HG02840 (cell line): Measurements from ENCODE around the gene ANKRD52.
"Not testable (repeated sequence)": the region's sequence is repeated elsewhere in the genome, so short reads cannot be mapped to it uniquely, and the experiment has no call there.

ENCODE experiments used
- ATAC-seq: cut with Tn5 transposase; IDR thresholded peaks from one replicate; pipeline ENCODE4 v1.9.1; 2021; ENCODE audit warnings: mild to moderate bottlenecking, moderate library complexity, moderate number of reproducible peaks; ENCODE audit not compliant: unreplicated experiment, low FRiP score

The ANKRD52 gene

DNA sequence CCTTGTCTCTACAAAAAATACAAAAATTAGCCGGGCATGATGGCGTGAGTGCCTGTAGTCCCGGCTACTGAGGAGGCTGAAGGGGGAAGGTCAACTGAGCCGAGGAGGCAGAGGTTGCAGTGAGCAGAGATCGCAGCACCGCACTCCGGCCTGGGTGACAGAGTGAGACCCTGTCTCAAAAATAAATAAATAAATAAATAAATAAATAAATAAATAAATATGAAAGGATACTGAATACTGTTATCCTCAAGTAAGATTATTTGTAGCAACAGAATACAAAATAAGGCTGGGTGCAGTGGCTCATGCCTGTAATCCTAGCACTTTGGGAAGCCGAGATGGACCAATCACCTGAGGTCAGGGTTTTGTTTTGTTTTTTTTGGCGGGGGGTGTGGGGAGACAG lies 38.3 kb downstream of the ANKRD52 start:
- ATAC-seq, result no peak

DNA sequence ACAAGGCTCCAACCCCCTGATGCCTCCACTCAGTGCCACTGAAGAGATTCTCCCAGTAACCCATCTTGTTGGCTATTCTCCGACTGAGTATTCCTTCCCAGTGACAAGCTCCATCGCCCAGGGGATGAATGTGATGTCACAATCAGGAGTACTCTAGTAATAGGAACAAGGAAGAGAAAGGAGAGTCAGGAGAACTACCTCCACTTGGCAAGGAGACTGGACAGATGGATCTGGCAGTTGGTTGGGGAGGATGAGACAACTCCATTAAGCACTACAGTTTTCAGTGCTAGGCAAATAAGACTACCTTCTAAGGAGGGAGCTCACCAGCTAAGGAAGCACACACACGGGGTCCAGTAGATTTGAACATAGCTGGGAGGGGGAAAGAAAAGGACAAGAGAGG lies 41.7 kb downstream of the ANKRD52 start:
- no peak for ATAC-seq

DNA sequence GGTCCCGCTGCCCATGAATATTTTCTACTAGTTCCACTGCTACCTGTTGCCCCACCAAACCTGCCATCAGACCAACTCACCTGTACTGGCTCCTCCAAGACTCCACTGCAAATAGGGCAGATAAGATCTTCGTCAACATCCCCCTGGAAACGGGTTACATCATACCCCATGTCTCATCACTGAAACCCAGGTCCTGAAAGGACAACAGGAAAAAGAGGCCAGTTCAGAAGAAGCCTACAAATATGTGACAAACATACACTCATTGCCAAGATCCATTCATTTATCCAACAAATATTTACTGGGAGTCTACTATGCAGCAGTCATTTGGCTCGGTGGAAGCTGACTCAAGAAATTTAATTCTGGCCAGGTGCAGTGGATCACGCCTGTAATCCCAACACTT lies 44.3 kb downstream of the ANKRD52 start:
- no peak for ATAC-seq

DNA sequence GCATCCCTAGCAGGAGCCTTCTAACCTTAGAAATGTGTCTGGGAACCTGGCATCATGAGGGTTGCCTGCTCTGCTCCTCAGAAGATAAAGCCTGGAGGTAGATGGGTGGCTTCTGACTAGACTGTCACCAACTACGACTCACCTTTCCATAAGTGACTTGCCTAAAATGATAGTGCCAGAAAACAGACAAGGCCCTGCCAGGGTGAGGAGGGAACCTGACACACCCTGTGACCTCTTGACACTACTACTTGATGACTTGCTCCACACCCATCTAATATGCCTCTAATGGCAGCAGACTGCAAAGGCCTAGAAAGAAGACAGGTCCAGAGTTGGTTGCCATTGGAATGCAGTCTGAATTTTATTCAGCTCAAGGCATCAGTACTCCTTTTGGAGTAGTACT lies 45.8 kb downstream of the ANKRD52 start:
- no peak for ATAC-seq

DNA sequence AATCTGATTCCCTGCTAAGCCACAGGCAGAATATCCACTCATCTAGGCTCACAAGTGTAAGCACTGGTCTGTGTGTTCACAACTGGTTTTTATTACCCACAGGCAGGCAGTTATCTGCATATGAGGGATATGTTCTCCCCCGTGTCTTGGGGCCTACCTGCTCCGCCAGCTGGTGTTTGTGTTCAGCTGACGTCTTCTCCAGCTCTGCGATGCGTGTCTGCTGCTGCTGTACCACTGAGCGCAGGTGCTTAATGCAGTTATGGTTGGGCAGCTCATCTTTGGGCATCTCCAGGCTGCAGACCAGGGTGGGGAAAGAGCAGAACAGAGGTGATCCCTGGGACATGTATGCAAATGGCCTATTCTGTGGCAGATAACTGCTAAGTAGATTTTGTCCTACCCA lies 50.2 kb downstream of the ANKRD52 start:
- no peak for ATAC-seq

DNA sequence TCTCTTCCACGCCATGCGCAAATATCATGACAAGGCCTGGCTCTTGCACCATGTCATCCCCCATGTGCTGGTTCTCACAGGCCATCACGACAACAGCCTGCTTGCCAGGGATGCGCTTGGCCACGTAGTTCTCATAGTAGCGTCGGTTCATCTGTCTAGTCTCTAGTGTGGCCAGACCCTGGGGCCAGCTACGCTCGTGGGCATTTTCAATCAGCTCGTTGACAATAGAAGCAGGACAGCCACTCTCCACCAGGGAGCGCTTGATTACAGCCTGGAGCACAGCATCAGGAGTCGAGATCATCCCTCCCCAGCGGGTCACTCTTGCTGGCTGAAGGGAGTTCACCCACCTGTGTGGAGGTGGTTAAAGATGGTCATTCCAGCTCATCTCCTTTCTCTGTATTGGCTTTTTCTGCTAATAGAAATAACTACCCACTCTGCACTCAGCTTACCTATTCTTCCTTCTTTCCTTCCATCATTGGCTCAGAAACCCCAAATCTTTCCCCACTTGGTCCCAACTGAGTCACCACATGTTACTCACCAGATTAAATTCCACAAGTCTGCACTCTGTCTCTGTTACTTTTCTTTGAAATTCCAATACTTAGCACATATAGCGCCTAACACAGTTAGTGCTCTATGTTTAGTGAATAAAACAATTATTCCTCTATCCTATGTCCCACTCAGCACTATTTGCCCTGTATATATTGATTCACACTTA lies 51.6 kb downstream of the ANKRD52 start:
- no peak for ATAC-seq

DNA sequence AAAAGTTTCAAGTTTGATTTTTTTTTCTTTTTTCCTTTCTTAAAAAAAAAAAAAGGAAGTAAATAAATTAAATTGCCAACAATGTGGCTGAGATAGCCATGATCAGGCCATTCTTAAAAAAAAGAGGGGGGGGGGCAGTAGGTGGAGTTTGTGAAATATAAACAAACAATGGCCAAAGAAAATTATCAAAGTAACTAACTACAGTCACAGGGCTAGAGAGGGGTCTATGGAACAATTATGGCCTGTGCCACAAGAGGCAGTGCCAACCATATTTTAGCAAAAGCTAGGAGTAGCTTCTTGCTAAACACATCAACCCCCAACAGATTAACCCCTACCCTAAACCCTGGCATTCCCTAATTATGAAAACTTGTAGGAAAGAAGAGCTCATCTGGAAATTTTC lies 52.7 kb downstream of the ANKRD52 start:
- no peak for ATAC-seq

DNA sequence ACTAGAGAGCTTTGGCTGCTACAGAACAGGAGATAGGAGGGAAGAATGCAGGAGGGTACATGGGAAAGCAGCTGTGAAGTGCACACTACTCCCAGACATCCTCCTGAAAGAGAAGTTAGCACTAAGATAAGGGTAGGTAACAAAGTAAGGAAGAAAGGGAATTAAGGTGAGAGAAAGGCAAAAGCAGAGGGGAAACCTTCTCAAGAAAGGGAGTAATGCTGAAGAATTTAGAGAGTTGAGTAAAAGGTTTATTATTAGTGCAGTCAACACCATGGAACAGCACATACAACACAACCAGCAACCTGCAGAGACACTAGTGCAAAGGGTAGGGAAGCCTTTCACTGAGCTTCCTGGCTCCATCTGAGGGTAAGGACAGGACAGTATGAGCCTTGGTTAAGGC lies 53.9 kb downstream of the ANKRD52 start:
- no peak for ATAC-seq

DNA sequence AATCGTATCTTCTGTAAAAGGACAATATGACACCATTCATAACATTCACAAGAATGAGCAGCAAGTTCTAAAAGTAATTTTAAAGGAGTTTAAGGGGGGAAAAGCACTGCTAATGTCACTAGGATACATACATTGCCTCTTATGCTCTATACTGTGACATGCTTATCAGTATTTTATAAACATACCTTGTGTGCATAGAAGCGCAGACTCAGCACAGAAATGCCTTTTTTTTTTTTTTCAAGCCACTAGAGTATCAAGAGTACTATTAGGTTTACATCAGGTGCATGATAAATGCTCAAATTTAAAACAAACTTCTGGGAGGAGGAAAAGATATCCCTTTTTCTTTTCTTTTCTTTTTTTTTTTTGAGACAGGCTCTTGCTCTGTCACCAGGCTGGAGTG lies 55.3 kb downstream of the ANKRD52 start:
- ATAC-seq, result no peak

DNA sequence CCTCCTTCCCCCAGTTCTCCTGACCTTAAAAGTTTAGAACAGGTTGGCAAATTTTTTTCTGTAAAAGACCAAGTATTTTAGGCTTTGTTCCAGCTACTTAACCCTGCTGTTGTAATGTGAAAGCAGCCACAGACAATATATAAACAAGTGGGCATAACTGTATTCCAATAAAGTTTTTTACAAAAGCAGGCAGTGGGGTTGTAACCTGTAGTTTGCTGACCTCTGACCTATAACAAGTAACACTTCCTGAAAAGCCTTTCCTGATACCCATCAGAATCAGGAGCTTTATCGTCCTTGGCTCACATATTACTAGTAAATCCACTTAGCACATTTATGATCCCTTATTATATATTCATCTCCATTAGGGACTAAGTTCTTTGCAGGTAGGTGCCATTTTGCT lies 55.8 kb downstream of the ANKRD52 start:
- no peak for ATAC-seq

DNA sequence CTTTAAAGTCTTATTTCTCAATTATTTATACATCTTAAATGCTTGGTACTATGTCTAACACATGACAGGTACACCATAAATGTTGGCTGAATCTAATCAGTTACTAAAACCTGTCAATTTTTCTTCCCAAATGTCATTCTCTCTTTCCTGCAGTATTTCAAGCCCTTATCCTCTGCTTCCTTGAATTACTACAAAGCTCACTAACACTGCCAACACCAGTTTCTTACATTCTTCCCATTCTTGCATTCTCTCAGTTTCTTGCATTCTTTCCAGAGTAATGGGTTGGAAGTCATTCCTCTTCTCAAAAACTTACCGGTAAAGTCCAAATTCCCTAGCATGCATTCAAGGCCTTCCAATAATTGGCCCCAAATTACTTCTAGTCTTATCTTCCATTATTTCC lies 59.3 kb downstream of the ANKRD52 start:
- no peak for ATAC-seq

DNA sequence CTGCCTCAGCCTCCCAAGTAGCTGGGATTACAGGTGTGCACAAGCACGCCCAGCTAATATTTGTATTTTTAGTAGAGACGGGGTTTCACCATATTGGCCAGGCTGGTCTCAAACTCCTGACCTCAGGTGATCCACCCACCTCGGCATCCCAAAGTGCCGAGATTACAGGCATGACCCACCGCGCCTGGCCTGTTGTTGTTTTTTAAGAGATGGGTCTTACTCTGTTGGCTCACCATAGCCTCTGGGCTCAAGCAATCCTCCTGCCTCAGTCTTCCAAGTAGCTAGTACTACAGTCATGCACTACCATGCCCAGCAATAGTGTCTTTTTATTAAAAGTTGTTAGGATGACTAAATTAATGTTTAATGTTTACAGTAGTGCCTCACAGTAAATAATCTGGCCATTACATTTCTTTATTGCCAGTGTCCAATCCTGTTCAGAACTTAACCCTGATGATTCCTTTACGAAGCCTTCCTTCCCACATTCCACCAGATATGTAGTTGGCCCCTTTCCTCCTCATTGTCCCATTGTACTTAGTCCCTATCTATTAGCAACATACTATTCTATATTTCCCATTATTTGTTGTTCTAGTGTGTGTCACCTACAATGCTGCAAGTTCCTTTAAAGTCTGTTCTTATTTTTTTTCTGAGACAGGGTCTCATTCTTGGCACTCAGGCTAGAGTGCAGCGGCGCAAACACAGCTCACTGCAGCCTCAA lies 60.1 kb downstream of the ANKRD52 start:
- ATAC-seq, result no peak

DNA sequence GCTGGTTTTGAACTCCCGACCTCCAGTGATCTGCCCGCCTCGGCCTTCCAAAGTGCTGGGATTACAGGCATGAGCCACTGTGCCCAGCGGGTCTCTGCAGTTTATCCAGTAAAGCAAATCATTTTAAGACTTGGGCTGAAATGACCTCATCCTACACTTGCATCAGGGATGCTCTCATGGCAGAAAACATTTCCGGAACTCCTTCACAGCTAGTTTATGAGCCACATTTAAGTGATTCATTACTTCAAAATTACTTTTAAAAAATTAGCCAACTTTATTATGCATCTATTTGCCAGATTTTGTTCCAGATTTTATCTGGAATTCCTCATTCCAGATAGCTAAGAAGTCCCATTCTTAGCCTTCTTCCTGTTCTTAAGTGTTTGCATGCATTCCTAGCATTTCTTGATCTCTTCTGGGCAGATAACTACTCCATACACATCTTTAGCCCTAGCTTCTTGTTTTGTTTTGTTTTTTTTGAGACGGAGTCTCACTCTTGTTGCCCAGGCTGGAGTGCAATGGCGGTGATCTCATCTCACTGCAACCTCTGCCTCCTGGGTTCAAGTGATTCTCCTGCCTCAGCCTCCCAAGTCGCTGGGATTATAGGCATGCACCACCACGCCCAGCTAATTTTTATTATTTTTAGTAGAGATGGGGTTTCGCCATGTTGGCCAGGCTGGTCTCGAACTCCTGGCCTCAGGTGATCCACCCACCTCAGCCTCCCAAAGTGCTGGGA lies 61.2 kb downstream of the ANKRD52 start:
- ATAC-seq, result not testable (repeated sequence)

DNA sequence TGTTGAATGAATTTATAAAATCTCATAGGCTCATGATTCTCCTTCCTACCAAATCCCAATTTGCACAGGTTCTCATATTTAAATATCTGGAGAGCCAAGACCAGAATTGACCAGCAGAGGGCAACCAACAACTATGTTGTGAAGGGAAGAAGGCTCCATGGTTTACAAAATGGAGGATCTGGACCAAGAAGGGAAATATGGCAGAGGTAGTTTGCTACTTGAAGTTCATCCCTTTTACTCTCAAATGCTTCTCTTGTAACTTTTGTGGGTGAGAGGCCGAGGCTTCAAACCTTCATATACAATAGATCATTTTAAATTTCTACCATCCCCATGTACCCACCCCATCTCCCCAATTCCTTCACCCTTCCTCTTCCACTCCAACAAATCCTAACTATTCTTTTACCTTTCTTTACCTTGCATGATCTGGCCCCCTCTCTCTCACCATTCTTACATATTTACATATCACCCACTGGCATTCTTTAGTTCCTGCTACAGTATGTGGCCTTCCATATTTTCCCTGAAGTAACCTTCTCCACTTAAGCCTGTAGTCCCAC lies 65.1 kb downstream of the ANKRD52 start:
- no peak for ATAC-seq

DNA sequence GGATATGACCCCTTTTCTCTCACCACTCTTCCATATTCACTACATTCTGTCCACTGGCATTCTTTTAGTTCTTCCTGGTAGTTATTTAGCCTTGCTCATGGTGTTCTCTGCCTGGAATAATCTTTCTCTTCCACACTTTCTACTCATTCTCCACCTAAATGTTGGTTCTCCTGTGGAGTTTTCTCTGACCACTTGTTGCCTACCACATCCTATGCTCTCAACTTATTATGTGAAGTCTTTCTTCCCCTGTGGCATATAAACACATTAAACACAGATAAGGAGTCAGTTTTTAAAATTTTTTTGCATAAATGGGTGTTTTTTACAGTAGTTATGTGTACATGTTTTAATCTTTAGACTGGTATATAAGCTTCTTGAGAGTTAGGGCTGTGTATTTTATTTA lies 65.6 kb downstream of the ANKRD52 start:
- ATAC-seq, result no peak

DNA sequence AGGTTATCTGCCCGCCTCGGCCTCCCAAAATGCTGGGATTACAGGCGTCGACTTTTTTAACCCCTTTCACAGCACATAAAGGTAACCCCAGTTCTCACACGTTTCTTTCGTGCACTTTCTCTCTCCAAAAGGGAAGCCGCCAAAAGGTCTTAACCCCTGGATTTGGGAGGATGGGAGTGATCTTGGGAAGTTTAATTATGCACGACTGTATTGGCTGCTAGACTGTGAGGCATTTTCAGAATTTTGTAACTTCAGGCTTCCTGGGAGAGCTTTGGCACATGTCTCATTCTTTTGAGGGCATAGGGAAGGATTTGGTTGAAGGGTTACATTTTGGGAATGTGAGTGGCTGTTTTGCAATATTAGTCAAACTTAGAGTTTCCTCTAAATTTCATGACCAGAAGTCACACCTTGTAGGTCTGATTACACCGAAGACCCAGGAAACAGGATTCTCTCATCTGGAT lies 67.5 kb downstream of the ANKRD52 start:
- no peak for ATAC-seq

DNA sequence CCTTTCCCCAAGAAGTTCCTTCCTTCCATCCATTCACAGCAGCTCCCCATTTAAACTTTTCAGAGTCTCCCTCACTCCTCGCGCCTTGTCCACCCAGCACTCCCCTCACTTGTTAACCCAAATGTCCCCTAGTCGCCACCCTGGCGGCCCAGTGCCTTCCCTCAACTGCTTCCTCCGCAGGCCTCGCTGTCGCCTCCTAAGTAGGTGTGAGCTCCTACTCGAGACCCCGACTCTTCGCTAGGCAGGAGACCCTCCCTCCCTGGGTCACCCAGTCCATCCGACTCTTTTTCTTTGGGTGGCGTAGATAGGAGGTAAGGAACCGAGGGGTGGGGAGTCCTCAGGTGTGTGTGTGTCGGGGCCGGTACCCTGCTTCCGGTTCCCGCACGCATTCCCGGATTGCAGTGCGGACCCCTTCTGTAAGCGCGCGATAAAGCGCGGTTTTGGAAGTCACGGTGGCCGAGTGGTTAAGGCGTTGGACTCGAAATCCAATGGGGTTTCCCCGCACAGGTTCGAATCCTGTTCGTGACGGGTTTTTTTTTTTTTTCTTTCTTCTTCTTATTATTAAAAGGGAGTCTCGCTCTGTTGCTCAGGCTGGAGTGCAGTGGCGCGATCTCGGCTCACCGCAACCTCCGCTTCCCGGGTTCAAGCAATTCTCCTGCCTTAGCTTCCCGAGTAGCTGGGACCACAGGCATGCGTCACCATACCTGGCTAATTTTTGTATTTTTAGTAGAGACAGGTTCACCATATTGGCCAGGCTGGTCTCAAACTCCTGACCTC lies 68.1 kb downstream of the ANKRD52 start:
- no peak for ATAC-seq

DNA sequence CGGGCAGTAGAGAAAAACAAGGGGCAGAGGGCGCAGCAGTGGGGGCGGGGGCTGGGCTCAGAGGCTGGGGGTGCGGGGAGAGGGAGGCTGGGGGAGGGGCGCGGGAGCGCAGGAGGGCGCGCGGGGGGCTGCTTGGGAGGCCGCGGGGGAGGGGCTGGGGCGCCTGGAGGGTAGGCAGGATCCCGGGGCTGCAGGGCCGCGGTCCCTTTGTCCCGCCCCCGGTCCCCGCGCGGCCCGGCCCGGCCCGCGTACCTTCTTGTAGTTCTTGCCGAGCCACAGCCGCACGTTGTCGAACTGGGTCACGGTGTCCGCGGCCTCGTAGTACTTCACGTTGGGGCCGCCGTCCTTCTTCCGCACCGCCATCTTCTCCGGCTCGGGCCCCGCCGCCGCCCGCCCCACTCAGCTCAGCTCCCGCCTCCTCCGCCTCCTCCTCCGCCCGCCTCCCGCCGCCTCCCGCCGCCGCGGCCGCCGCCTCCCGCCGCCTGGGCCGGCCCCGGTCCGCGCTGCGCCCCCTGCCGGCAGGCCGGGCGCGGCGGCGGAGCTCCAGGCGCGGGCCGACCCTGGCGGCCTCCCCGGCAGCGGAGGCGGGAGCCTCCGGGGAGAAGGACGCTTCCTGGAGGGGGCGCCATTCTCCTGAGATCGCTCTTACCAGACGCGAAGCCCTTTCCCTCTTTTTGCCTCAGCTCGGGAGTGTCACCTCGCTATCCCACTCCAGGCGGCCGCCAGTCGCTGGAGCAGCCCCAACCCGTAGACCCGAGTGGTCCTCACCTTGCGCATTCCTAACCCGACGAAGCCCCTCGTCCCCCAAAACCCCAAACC lies 68.9 kb downstream of the ANKRD52 start, which contains the start of gene SMARCC2:
Gene SMARCC2 (minus strand): TSS at position 385 of the 819 bp plus-strand sequence. CDS start 22 bp downstream, at position 363.
- no peak for ATAC-seq

DNA sequence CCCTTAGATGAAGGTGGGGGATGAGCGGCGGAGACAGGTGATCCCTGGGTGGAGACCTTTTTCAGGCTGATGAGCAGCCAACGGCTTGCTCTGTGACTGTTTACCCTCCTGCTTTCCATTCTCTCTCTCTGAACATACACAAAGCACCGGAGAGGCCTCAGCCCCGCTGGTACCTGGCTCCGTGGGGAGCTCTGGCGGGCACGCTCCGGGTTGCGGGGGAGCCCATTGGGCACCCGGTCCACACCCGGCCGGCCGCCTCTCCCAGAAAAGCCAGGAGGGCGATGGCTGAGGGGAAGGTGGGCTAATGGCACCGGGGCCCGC lies 69.4 kb downstream of the ANKRD52 start:
- no peak for ATAC-seq
